ENCODE data around the gene KRT16.
"Not testable (repeated sequence)": the region's sequence is repeated elsewhere in the genome, so short reads cannot be mapped to it uniquely, and the experiment has no call there.

KRT16 gene

DNA sequence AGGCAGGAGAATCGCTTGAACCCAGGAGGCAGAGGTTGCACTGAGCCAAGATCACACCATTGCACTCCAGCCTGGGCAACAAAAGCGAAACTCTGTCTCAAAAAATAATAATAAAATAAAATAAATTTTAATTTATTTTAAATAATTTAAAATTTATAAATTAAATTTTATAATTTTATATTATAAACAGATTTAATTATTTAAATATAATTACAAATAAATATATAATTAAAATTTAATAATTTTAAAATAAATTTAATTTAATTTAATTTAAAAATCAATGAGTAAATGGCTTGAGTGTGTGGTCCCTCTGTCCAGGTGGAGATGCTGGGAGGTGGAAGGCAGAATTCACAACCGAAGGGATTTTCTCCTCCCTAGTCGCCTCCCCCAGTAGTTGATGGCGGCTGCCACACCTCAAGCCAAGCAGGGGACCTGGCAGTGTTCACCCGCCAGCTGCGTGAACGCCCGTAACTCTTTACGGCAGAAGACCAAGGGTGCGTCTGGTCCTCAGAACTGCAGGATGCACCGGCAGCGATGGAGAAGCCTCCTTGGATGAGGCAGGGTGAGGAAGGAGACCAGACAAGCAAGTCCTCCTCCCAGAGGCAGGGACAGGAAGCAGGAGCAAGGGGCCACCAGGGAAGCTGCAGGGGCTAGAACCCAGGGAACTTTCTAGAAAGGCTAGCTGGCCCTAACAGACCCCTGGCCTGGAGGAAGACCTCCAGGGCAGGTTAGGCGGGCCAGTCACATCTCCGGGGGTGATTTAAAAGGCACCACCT lies 34.7 kb upstream of the KRT16 start:
- no peak for DNase-seq

DNA sequence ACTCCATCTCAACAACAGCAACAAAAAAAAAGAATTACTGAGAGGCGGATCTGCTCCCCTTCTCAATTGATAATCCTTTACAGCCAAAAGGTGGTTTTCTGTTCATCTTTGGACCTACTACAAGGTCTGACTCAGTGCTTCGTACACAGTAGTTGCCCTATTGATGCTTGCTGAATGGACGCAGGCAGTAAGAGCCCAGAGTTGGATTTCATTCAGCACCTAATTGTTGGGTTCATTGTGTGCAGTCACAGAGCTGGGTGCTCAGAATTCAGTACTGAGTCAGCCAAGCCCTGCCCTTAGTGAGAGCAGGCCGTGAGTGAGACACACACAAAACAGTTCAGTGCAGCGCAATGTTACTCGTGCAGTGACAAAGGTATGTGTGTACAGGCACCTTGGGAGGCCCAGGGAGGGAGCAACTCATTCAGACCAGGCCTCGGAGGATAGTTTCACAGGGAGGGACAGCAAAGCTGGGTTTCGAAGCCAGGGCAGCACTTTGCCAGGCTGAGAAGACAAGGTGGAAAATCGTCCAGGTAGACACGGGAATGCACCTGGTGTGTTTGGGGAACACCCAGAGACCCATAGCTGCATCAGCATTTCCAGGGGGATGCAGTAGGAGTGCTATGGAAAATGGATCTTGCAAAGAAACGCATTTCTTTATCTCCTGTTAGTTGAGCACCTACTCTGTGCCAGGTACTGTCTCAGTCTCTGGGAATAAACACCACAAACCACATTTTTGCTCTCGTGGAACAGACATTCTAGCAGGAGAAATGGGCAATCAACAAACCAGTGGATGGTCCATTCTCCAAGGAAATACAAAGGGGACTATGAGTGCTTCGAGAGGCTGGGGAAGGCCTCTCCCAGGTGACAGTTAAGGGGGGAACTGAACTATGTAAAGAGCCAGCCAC lies 29.9 kb upstream of the KRT16 start:
- DNase-seq, result no peak

- not testable (repeated sequence) for DNase-seq
These were observed 28.0 kb upstream of the KRT16 start for GRCh38 chr17:41640596-41640995.

DNA sequence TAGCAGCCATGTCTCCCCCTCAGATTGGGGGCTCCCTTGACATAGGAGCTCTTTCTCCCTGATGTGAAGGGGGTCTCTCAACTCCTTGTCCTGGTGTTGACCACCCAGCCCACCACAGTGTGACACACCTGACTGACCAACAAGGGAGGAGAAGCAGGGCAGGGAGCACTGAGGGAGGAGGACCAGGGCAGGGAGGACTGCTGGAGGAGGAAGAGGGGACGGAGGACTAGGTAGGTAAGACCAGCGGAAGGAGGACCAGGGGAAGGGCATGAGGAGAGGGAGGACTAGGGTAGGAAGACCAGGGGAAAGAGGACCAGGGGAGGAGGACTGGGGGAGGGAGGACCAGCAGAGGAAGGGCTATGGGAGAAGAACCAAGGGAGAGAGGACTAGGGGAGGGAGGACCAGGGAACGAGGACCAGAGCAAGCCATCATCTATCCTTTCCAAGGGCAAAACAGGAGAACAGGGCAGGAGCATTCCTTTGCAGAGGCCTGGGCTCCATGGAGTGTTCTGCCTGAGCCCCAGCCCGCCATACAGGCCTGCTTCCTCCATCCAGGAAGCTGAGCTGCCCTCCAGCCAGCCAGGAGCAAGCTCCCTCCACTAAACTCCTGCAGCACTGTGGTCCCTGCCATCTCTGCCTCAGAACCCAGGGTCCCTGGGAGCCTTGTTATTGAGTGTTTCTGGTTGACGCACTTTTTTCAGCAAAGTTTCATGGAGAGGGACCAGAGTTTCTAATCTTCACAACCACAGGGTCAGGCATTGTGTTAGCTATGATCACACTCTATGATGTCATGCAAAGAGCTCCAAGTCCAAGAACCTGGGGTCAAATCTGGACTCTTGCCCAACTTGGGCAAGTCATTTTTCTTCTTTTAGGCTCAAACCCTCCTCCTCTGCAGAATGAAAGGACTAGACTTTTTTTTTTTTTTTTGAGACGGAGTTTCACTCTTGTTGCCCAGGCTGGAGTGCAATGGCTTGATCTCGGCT lies 27.2 kb upstream of the KRT16 start:
- no peak for DNase-seq

- no peak for DNase-seq
These were observed 26.4 kb upstream of the KRT16 start for GRCh38 chr17:41638941-41639340.

- DNase-seq, result no peak
These were observed 25.6 kb upstream of the KRT16 start for GRCh38 chr17:41638194-41638593.

GRCh38 chr17:41636652-41637051 lies 24.1 kb upstream of the KRT16 start:
- no peak for DNase-seq

DNA sequence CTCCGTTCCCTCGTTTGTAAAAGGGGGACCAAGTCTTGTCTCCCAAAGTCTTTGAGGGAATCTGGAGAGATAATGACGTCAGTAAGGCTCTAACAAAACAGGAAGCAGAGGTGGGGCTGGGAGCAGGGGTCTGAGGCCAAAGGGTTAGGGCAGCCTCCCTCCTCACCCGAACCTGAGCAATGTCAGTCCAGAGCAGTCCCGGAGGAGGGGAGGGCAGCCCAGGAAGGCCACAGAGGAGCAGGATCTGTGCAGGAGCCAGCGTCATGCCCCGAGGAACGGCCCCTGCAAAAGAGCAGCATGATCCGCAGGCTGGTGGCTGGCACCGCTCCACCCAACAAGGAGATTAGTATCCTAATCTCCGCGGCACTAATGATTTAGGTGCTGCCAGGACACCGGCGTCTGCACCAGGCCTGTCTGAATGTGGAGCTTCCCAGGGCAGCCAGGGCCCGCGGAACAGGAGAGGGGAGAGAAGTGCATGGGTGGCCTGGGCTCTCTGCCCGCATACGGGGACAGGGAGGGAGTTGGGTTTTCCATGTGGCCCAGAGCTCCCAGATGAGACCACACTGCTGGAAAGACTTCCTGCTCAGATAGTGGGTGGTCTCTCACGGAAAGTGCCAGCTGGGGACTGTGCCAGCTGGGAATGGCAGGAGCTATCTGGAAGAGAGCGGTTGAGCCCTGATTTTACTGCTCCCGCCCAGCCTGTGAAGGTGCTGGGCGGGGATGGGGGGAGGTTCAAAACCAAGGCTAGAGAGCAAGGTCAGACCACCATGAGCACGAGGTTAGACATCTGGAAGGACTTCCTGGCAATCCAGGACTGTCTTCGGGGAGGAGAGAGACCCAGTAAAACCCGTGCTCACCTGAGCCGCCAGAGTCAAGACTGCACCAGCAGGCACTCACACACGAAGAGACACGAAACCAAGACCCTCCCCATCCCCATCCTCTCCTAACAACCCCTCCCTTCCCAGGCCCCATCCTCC lies 22.8 kb upstream of the KRT16 start:
- DNase-seq, result no peak

DNA sequence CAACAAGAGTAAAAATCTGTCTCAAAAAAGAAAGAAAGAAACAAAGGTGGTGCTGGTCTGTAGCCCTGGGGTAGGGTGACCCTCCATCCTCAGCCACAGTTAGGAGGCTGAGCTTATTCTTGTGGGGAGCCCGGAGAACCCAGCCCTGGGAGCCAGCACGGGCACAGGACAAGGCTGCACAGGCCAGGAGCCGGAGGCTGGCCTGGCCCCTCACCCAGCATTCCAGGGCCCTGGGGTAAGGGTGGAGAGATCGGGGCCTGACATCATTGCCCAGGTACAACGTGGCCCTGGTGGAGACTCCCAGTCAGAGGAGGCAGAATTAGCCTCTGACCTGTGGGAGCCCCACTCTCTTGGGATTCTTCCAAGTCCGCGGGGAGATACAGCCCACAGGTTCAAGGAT lies 22.1 kb upstream of the KRT16 start:
- DNase-seq, result no peak

GRCh38 chr17:41633556-41634199 lies 21.1 kb upstream of the KRT16 start:
- no peak for DNase-seq

GRCh38 chr17:41632482-41633105 lies 20.0 kb upstream of the KRT16 start:
- no peak for DNase-seq

DNA sequence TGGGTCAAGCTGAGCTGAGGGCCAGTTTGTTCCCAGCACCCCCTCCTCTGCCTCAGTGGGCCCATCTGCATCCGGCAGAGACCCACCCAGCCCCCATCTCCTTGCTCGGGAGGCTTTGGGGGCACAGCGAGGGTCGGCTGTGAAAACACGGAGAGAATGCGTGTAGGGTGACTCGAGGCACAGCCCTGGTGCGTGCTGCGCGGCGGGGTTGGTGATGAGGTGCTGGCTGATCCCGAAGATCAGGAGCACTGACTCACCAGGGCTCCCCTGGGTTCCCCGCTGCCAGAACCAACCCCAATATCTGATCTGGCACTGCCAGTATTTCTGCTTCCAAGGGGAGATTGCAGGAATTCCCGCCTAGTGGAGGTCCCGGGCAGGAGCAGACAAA lies 19.3 kb upstream of the KRT16 start:
- DNase-seq, result no peak

- DNase-seq, result no peak
These were observed 18.7 kb upstream of the KRT16 start for GRCh38 chr17:41631025-41631897.

DNA sequence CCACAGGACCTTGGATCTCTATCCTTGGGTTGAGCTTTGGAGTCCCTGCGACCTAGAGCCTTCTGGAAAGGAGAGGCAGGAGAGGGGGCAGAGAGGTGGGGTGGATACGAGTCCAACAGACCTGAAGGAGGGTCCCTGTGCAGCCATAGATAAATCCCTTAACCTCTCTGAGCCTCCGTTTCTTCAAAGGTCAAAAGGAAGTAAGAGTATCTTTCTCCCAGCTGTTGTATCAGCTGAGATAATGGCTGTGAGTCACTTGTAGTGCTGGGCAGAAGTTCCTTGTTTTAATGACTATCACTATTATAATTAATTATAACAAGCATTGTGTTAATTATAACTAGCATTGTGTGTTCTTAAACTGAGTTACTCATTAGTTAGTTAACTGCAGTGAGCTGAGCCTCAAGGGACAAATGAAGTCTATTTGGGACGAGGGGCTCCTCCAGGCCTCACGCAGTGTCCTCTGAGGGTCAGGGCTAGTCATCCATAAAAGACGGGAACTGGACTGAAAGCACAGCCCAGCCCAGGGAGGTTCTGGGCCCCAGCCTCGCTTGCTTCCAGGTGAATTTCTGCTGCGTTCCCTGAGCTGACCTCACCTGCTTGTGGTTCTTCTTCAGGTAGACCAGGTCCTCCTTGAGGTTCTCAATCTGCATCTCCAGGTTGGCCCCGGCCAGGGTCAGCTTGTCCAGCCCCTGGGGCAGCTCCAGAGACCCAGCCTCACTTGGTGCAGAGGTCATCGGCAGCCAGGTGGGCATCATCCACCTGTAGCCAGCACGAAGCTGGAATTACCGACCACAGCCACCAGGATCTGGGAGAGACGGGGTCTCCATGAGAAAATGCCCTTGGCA lies 17.5 kb upstream of the KRT16 start:
- DNase-seq, result no peak

DNA sequence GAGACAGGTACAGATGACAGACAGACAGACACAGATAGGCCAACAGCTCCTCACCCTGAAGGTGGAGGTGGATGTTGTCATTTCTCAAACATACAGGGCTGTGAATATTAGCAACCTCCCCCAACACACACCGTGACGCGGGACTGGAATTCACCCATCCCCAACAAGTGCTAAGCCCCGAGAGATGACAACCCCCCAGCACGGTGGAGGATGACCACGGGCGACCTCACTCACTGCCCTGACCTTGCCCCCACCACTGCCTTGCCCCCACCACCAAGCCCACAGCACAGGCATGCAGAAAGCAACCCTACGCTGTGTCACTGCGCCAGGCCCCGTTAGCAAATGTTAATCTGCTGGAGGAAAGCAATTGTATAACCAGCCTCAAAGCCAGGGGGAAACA lies 16.7 kb upstream of the KRT16 start:
- DNase-seq, result no peak

DNA sequence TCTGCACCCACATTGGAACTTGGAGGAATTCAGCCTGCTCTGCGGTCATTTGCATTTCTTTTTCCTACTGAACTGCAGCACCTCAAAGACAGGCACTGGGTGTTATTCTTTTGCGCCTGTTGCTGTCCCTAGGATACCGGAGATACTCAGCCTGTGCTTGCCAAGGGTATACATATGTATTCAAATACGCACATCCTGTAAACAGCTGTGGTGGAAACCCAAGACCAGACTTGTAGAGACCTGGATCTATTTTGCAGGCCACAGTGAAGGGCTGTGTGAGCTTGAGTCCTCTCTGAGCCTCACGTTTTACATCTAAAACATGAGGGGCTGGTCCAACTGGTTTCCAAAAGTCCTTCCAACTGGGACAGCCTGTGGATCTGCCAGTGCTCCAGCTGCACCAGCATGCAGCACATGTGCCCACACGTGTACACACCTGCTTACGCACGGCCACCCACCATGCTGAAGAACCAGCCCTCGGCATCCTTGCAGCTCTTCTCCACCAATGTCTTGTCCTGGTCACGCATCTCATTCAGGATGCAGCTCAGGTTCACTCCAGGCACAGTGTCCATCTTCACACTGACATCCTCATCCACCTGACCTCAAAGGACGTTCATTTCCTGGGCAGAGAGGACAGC lies 16.2 kb upstream of the KRT16 start:
- DNase-seq, result not testable (repeated sequence)

- not testable (repeated sequence) for DNase-seq
These were observed 15.5 kb upstream of the KRT16 start for GRCh38 chr17:41628073-41628370.

Measured in T1000 (cell line).